ENCODE results near the gene ATE1. TPM values are rescaled to one million over a fixed set of nuclear protein-coding genes. Genes with fewer than 3 reads are reported as not detected.

Gene ATE1
- total RNA-seq, 1 donor from 2014 or later = 27.6 TPM

DNA sequence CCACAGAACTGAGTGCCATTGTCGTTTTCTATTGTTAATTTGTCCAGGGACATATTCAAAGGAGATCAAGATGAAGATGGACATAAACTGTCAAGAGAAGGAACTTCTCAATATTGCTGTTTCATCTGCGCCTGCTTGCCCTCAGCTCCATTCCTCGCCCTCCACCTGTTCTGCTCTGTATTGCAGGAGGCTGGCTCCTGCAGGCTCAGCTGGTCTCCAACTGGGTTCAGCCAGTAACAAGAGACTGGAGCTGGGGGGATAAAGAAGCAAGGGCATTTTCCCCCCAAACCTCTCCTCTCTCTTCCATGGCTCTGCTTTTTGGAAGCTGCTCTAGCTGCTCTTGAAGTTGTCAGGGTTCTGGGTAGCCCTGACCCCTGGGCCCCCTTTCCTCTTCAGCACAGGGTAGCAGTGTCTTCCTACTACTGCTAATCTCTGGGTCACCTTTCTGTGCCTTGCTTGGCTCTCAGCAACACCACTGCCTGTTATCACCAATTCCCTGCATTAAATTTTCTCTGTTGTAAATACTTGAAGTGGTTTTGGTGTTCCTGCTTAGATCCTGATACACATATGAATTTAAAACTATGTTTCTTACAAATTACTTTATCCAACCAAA is 180.6 kb downstream of the ATE1 start:
- no peaks in the 10 kb centered on the region for H3K9me3 Mint-ChIP-seq

DNA sequence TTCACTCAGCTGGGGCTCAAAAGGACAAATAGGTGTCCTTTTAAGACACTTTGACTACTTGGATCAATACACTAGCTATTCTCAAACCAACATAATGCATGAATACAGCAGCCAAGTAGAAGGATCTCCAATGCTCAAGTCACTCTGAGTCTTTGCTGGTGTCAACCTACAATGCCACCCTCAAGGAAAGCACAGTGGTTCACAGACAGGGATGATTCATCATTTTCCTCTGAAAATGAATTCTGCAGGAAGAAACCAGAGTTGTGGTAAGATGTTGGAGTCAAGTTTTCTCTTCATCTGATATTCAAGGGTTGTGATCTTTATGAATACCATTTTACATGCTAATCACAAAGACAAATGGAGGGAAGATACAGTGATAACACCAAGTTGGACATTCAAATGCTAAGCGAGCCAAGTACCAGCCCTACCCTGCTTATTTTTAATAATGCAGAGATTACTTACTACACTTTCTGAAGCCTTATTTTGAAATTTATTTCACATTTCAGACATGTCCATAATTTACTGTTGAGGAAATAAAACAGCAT is 186.5 kb downstream of the ATE1 start:
- H3K9me3 Mint-ChIP-seq = no peaks in the 10 kb centered on the region
- no peak overlapping the region for H3K4me3 Mint-ChIP-seq
- H3K36me3 Mint-ChIP-seq (ENCODE audit: low read depth) = peaks cover 12% of the 10 kb centered on the region
- H3K4me1 Mint-ChIP-seq = peaks cover 4% of the 10 kb centered on the region
- DNase-seq (ENCODE audit: low read depth, low spot score) = no peak
- H3K27ac Mint-ChIP-seq (ENCODE audit: unreplicated experiment) = no peak overlapping the region
- no peak for TF ChIP-seq CTCF (conservative IDR thresholded peaks at IDR 0.05)
- no peaks in the 10 kb centered on the region for H3K27me3 Mint-ChIP-seq (ENCODE audit: low read depth)

More for the DNA sequence above, 180.6 kb downstream of the ATE1 start:
- no peak for DNase-seq (ENCODE audit: low read depth, low spot score)
- H3K4me1 Mint-ChIP-seq = peaks cover 5% of the 10 kb centered on the region
- H3K27me3 Mint-ChIP-seq (ENCODE audit: low read depth) = no peaks in the 10 kb centered on the region
- no peak overlapping the region for H3K4me3 Mint-ChIP-seq
- no peak for TF ChIP-seq CTCF (conservative IDR thresholded peaks at IDR 0.05)
- peaks cover 7% of the 10 kb centered on the region for H3K36me3 Mint-ChIP-seq (ENCODE audit: low read depth)
- H3K27ac Mint-ChIP-seq (ENCODE audit: unreplicated experiment) = no peak overlapping the region

GRCh38 chr10:121740069-121740468 is 187.8 kb downstream of the ATE1 start:
- Mint-ChIP-seq H3K4me1 (peaks cover 8% of the 10 kb centered on the region), H3K27me3 (ENCODE audit: low read depth) (no peaks in the 10 kb centered on the region), H3K4me3 (no peak overlapping the region), H3K36me3 (ENCODE audit: low read depth) (peaks cover 10% of the 10 kb centered on the region), H3K27ac (ENCODE audit: unreplicated experiment) (no peak overlapping the region), H3K9me3 (no peaks in the 10 kb centered on the region)
- no peak for DNase-seq (ENCODE audit: low read depth, low spot score)
- no peak for TF ChIP-seq CTCF (conservative IDR thresholded peaks at IDR 0.05)

DNA sequence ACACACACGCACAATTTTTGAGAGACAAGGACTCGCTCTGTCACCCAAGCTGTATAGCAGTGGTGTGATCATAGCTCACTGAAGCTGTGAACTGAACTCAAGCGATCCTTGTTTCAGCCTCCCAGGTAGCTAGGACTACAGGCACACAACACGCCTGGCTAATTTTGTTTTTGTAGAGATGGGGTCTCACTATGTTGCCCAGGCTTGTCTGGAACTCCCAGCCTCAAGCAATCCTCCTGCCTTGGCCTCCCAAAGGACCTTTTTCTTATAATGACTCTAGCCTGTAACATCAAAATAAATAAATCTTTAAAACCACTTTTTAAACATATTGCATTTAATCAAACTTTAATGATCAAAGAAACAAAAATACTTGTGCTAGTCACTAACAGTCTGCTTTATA is 188.7 kb downstream of the ATE1 start:
- H3K27ac Mint-ChIP-seq (ENCODE audit: unreplicated experiment) = no peak overlapping the region
- peaks cover 15% of the 10 kb centered on the region for H3K4me1 Mint-ChIP-seq
- H3K9me3 Mint-ChIP-seq = no peaks in the 10 kb centered on the region
- DNase-seq (ENCODE audit: low read depth, low spot score) = no peak
- no peaks in the 10 kb centered on the region for H3K27me3 Mint-ChIP-seq (ENCODE audit: low read depth)
- H3K36me3 Mint-ChIP-seq (ENCODE audit: low read depth) = peaks cover 7% of the 10 kb centered on the region
- no peak for TF ChIP-seq CTCF (conservative IDR thresholded peaks at IDR 0.05)
- H3K4me3 Mint-ChIP-seq = no peak overlapping the region

DNA sequence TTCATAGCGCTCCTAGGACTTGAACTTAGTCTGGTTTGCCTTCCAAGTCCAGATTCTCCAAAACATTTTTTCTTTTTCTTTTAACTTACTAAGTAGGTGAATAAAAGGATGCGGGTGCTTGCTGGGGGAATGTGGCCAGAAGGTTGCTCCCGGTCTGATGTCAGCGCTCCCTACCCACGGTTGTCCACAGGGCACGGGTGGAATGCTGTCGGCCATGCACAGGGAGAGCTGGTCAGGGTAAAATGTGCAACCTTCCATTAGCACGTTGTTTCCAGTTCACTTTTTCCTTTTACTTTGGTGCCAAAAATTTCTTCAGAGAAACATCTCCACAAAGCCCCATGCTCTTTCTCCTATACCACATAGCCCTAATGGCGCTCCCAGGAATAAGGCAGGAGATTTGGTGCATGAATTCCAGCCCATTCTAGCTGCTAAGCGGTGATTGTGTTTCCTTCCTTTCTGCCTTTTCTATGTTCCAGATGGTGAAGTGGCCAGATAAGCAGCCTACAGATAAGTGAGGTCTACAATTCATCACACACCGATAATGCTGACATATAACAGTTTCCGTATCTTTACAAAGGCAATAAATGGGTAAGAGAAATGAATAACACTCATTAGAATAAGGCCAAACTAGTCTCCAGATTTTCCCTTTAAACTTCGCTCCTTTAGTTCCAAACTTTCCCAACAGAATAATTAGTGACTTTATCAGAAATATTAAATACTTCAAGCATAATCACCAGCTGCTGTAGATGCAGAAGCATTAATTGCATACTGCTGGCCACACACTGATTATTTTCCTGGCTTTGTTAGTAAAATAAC is 191.3 kb downstream of the ATE1 start:
- Mint-ChIP-seq H3K27ac (ENCODE audit: unreplicated experiment) (no peak overlapping the region), H3K9me3 (no peaks in the 10 kb centered on the region), H3K27me3 (ENCODE audit: low read depth) (no peaks in the 10 kb centered on the region), H3K36me3 (ENCODE audit: low read depth) (peaks cover 5% of the 10 kb centered on the region), H3K4me1 (peaks cover 35% of the 10 kb centered on the region), H3K4me3 (no peak overlapping the region)
- no peak for DNase-seq (ENCODE audit: low read depth, low spot score)
- TF ChIP-seq CTCF (conservative IDR thresholded peaks at IDR 0.05) = no peak

Data from neural crest cell (in vitro differentiated cells).